ENCODE data around the gene STRAP.

DNA sequence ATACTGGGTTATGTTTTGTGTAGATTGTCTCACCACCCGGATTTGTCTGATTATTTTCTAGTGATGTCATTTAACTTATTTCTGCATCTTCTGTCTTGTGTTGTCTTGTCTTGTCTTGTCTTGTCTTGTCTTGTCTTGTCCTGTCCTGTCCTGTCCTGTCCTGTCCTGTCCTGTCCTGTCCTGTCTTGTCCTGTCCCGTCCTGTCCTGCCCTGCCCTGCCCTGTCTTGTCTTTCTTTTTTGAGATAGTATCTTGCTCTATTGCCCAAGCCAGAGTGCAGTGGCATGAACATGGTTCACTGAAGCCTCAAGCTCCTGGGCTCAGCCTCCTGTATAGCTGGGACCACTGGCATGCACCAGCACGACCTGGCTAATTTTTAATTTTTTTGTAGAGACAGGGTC is 54.6 kb downstream of the STRAP start:
- TF ChIP-seq CTCF (IDR thresholded peaks at IDR 0.05; ENCODE audit: borderline replicate concordance, extremely low read depth, low read length, poor library complexity, severe bottlenecking) (no peak), EZH2 (IDR thresholded peaks at IDR 0.05; ENCODE audit: borderline replicate concordance, low read depth, low read length, severe bottlenecking) (no peak)
